ENCODE data around the gene UBALD1.

GRCh38 chr16:4660454-4661007, 45.8 kb upstream of the UBALD1 start:
- TF ChIP-seq CTCF (IDR thresholded peaks at IDR 0.05; ENCODE audit: low read length) (no peak), EZH2 (optimal IDR thresholded peaks at IDR 0.05; ENCODE audit: low read depth, low read length) (no peak)
